T1000 (cell line): ENCODE results near the gene CYP2J2.
"Not testable (repeated sequence)": the region's sequence is repeated elsewhere in the genome, so short reads cannot be mapped to it uniquely, and the experiment has no call there.

Experiments used
- DNase-seq: peaks from one replicate; lab custom pipeline; 2025; ENCODE audit warnings: mixed read lengths; lab: John Stamatoyannopoulos, UW

Gene CYP2J2

DNA sequence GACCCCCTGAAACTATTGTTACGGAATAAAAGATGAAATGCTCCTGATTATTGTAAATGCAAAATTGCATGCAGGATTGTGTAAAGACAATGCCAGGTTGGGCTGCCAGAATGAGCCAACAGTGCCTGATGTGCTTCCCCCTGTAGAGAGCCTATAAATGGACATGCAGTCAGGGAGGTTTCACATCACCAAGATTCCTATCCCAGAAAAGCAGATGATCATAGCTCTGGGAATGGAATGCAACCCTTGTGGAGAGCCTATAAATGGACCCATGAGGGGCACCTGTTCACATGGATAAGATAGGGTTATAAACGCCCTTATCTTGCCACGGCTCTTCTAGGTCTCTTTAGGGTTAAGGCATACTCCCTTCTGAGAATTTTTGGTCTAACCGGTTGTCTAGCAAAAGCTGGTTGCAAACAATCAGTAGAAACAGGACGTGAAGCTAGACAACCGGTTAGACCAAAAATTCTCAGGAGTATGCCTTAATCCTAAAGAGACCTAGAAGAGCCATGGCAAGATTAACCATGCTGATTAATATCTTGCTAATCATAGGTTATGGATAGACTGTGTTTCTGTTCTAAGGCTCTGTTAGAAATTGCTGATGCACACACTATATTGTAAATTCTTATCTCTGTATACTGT, 5.2 kb downstream of the CYP2J2 start:
- not testable (repeated sequence) for DNase-seq

DNA sequence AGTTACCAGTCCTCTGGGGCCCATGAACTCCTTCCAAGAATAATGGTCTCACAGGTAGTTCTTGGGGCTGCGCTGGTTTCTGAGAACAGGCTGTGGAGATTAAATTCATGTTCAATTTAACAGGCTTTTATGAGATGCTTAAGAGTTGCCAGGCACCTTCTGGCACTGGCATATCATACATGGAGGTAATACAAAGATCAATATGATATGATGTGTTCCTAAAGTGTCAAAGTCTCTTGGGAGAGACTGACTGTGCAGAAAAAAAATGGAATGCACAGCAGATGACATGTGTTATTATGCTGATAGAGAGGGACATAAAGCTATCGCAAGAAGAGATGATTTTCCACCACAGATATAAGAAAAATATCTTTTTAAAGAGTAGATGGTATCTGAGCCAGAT, 6.8 kb downstream of the CYP2J2 start:
- DNase-seq = no peak

- no peak for DNase-seq
Observed at GRCh38 chr1:59917785-59918180, 8.8 kb downstream of the CYP2J2 start.

- DNase-seq = no peak
Observed at GRCh38 chr1:59917026-59917784, 9.4 kb downstream of the CYP2J2 start.

GRCh38 chr1:59915516-59915915, 11.1 kb downstream of the CYP2J2 start:
- DNase-seq = no peak

GRCh38 chr1:59914791-59915286, 11.7 kb downstream of the CYP2J2 start:
- not testable (repeated sequence) for DNase-seq

DNA sequence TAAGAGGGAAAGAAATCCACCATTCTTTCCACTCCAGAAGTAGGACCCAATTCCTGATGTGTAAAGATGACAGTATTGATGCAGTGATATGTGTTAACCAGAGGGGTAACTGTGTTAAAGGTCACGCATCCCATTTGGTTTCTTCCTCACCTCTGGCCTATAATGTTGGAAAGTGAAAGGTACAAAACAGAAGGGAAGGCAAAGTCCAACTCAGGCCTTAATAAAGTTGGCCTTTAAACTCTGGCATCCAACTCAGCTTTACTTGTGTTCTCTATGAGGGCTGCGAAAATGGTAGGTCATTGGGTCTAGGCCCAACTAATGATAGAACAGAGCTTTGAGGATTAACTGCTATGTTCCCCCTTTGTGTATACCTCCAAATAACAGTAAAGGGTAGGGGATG, 17.9 kb downstream of the CYP2J2 start:
- no peak for DNase-seq

DNA sequence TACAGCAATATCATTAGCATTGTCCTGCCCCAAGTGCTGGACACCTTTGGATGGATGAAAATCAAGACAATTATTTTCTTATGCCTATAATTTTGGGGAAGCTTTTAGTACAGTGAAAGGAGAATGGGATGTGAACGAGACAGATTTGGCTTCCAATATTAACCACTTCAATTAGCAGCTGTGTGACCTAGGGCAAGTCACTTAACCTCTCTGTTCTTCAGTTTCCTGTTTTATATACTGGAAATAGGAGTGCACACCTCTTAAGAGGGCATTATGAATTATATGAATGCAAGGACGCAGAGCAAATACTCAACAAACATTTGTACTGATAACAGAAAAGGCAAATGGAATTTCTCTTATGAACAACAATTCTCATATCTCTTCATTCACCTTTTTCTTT, 18.5 kb downstream of the CYP2J2 start:
- DNase-seq = no peak

GRCh38 chr1:59906931-59907330, 19.6 kb downstream of the CYP2J2 start:
- DNase-seq = no peak

DNA sequence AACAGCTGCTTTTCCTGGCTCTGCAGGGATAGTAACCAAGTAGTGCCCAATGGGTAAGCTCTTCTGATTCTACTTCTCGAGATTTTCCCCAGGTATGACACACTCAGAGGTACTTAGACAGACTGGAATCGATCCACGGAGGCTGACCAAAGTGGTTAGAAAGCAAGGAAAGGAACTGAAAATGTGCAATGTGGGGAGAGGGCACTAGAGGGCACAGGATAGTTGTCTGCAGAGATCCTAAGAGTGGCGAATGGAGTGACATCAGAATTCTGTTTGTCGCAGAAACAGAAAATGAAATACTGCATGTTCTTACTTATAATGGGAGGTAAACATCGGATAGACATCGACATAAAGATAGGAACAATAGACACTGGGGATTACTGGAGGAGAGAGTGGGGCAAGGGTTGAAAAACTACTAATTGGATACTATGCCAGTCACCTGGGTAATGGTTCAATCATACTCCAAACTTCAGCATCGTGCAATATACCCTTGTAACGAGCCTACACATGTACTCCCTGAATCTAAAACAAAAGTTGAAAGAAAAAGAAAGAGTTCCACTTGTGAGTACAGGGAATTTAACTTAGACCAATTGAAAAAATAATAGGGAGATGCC, 23.3 kb downstream of the CYP2J2 start:
- DNase-seq = no peak

DNA sequence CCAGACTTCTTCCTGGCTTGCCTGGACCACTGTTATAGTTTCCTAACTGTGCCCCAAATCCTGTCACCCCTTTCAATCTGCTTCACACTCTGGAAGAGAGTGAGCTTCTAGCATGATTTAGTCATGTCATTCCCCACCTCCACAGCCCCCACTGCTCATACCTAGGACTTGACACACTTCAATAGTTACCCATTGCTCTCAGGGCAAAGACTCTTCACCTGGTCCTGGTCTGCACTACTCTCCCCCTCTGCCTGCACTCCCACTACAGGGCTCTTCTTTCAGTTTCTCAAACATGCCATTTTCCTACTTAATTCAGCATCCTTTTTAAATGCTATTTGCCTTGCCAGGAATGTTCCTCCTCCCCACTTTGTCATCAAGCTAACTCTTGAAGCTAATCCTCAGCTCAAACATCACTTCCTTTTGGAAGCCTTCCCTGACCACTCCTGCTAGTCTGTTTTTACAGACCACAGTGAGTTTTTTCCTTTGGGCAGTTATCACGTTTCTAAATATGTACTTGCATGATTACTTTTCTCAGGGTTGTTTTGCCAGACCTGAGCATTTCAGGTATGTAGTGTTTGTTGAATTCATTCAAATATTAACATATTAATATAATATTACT, 24.7 kb downstream of the CYP2J2 start:
- no peak for DNase-seq

DNA sequence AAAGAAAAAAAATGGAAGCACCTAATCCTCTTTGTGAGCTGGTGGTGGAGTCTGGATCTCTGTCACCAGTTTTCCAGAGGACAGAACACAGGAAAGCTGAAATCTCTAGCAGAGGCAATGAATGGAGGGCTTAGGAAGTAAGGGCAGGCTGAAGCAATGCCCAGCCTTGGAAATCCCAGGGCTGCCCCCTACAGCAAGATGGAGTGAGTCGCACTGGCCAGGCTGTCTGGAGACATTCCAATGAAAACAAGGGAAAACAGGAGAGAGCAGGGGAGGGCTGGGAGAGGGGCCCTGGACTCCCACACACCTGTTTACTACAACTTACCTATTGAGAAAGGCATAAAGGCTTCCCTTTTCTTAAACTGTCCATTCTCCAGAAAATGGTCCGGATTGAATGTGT, 25.9 kb downstream of the CYP2J2 start:
- no peak for DNase-seq

GRCh38 chr1:59898927-59899326, 27.6 kb downstream of the CYP2J2 start:
- DNase-seq = no peak

DNA sequence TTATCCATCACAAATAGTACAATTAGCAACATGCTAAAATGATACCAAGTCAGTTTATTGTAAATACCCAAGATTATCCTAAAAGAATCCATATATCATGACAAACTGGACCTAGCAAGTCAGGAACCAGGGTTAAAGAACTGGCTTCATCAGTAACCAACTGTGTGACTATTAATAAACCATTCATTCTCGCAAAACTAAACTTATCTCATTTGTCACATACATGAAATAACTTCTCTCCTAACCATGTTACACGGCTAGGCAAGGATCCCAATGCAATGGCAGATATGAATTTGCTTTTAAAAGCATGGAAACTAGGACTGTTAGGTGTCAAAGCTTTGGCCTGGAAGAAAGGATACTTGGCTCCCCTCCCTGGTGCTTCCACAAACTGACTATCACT, 29.4 kb downstream of the CYP2J2 start:
- no peak for DNase-seq

DNA sequence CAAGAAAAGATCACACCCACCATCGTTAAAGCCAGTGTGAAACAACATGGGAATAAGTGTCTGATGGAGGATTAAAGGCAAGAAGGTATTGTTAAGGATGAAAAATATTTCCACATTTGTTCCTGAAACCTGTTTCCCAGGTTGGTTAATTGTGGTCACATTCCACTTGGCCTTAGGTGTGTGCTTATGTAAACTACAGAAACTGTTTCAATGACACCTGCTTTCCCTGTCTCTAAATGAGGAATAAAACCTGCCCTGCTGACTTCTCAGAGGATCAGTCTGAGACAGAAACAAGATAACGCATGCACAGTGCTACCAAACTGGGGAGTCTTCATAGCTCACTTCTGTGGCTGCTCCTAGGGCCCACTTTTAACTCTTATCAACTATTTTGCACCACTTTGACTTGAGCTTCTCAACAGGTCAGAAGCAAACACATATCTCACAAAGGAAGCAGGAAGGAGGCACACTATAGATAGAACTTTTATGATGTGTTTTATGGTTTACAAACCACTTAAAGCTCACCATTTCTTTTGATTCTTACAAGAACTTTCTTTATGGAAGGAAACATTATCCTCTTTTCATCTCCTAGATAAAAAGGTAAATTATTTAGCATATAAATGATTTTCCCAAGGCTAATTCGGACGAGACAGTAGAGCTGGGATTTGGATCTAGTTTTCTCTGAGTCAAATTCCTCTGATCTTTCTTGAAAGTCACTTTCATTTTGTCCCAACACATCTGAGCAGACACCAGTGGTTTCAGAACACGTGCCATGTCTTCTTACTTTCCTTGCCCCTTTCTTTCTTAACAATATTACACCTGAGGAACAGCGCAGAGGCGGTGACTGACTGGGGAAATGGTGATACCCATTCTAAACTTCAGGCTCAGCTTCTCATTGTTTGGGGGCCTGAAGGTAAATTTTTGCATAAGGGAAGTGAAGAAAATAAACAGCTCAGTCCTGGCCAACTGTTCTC, 33.4 kb downstream of the CYP2J2 start:
- no peak for DNase-seq

- no peak for DNase-seq
Observed at GRCh38 chr1:59885160-59885832, 41.3 kb downstream of the CYP2J2 start.

DNA sequence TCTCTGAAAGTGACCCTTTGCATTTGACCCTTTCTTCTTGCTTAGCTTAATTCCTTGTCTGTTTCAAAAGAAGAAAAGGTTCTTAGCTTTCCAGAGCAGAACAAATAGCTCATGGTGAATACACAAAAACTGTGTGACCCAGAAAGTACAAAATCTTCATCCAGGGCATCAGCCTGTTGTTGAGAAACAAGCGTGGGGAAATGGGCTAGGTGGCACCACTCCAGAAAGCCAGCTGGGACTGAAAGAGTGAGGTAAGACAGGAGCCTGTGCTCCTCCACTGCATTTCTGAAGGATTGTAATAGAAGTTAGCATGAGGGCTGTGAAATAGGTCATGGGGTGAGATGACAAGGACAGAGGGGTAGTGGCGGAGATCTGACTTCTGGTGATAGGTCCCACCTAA, 45.8 kb downstream of the CYP2J2 start:
- DNase-seq = no peak

- no peak for DNase-seq
Observed at GRCh38 chr1:59879996-59880505, 46.5 kb downstream of the CYP2J2 start.

- no peak for DNase-seq
Observed at GRCh38 chr1:59879574-59879973, 47.0 kb downstream of the CYP2J2 start.

- DNase-seq = no peak
Observed at GRCh38 chr1:59878370-59878769, 48.2 kb downstream of the CYP2J2 start.
